Measurements from ENCODE around the gene UBL7. TPM values are rescaled to one million over a fixed set of nuclear protein-coding genes. Genes with fewer than 3 reads are reported as not detected.

Gene UBL7
- total RNA-seq, 1 experiment from 2014 or later, result 39.8 TPM

DNA sequence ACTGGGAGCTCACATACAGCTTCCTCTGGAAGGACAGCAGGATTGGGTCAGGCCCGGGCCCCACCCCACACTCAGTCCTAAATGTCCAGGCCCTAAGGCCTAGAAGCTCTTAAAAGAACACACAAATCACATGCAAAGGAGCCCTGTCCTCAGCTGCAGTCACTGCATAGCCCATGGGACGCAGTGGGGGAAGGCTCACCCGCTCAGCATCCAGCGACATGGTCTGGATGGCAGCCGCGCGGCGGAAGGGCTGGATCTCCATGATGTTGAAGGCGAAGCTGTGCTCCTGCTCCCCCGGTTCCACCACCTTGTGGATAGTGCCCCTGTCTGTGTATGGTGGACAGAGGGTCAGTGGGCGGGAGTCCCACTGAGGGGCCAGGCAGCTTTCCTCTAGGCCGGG, 49.3 kb downstream of the UBL7 start:
- DNase-seq (ENCODE audit: extremely low read depth, low read depth), result no peak

DNA sequence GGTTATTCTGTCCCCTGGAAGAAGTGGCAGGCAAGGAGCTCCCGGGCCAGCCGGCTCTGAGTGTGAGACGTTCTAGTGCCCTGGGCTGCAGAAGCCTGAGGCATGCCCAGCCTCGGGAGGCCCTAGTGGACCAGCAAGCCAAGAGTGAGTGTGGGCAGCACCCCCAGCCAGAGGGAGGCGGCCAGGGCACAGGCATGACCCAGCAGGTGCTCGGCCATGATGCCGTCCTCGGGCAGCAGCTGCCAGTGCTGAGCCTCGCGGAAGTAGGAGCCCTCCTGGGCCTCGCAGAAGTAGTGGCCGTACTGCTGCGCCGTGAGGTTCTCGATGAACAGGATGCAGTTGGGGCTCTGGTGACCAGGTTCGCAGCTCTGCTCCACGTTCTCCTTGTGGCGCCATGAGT, 50.5 kb downstream of the UBL7 start:
- no peak for DNase-seq (ENCODE audit: extremely low read depth, low read depth)

DNA sequence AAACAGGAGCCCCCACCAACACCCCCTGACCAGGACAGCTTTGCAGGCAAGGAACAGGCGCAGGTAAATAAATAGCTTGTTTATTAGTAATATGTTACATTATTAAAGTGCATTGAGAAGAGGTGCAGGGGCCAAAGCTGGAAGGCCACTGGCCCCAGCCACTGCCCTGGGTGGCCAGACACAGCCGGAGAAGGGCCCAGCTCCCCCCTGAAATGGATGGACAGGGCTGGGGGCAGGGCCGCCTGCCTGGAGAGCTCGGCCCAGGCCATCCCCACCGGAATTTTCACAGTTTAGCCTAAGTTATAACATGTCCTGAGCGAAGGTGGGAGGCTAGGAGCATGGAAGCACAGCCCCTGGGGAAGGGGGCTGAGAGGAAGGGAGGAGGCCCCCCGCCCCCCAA, 51.7 kb downstream of the UBL7 start:
- DNase-seq (ENCODE audit: extremely low read depth, low read depth), result no peak

- DNase-seq (ENCODE audit: extremely low read depth, low read depth), result no peak
These were observed 52.1 kb downstream of the UBL7 start for GRCh38 chr15:74408815-74409214.

DNA sequence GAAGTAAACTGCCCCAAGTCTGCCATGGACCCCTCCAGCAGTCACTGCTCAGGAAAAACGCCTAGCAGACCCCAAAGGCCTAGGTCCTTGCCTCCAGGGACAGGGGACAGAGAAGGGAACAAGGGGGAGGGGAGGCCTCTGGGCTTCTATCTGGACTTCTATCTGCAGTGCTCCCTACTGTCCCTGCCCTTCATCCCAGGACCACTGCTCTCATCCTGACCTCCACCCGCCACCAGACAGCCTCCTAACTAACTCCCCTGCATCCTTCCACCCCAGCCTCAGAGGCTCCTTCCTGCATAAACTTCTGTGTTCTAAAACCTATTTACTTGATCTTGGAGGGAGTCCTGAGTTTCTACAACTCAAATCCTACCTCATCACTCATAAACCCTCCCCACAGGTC, 52.6 kb downstream of the UBL7 start:
- no peak for DNase-seq (ENCODE audit: extremely low read depth, low read depth)

DNA sequence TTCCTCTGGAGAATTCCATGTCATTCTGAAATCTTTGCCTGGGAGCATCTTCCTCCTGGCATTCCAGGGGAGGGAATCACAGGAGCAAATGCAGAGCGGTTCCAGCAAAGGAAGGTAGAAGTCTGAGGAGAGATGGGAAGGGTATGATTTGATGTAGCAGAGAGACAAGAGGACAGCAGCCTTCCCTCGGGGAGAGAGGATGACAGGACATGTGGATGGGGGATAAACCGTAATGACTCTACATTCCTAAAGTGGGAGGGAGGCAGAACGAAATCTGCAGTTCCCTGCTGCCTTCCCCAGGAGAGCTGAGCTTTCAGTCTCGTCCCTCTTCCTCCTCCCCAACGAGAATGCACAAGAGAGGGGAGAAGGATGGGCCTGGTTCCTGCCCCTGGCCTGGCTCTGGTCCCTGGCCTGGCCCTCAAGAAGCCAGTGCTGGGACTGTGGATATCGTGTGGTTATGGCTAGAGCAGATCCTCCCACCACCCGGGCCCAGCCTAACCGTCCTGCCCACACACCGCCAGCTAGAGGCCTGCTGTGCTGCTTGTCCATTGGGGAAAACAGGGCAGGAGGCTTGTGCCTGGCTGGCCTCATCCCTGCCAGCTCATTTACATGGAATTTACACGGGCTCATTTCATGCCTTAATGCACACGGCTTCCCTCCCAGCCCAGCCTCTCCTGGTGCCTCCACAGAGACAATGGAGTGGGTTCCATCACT, 53.8 kb downstream of the UBL7 start:
- DNase-seq (ENCODE audit: extremely low read depth, low read depth), result no peak

GRCh38 chr15:74406517-74406916, 54.4 kb downstream of the UBL7 start:
- no peak for DNase-seq (ENCODE audit: extremely low read depth, low read depth)

- no peak for DNase-seq (ENCODE audit: extremely low read depth, low read depth)
These were observed 55.1 kb downstream of the UBL7 start for GRCh38 chr15:74405823-74406222.

DNA sequence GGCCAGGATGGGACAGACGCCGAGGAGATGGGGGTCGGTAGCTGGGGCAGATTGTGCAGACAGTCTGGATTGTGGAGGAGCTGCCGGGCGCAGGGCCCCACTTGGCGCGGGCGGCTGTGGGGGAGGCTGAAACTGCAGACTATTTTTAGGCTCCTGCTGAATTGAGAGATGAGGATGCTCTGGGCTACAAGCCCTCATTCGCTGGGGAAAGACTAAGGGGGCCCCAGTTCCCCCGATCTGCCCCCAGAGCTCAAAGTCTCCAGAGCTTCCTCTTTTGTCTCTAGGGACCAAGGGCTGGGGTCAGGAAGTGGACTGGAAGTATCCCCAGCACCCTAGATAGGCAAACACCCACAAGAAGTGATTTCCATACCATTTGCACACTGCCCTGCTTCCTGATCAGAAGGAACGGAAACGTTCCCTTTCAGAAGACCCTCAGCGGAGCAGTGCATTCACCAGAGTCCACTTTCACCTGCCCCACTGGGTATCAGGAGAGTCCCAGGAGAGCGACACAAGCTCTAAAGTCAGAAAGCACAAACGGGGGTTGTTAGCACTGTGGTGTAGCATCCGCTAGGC, 56.9 kb downstream of the UBL7 start:
- no peak for DNase-seq (ENCODE audit: extremely low read depth, low read depth)

DNA sequence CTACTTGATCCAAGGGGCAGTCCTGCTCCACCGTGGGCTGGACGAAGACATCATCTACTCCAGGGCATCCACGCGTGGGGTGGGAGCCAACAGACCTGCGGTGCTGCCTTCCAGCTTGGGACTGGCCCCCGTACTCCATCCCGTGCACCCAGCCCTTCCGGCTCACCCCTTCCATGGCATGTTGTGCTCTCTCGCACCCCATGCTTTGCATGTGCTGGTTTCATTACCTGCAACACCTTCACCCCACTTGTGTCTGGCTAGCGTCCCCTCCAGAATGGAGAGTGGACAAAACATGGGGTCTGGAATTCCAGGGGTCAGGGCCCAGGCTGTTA, 57.4 kb downstream of the UBL7 start:
- no peak for DNase-seq (ENCODE audit: extremely low read depth, low read depth)

GRCh38 chr15:74402873-74403587, 57.9 kb downstream of the UBL7 start:
- no peak for DNase-seq (ENCODE audit: extremely low read depth, low read depth)

DNA sequence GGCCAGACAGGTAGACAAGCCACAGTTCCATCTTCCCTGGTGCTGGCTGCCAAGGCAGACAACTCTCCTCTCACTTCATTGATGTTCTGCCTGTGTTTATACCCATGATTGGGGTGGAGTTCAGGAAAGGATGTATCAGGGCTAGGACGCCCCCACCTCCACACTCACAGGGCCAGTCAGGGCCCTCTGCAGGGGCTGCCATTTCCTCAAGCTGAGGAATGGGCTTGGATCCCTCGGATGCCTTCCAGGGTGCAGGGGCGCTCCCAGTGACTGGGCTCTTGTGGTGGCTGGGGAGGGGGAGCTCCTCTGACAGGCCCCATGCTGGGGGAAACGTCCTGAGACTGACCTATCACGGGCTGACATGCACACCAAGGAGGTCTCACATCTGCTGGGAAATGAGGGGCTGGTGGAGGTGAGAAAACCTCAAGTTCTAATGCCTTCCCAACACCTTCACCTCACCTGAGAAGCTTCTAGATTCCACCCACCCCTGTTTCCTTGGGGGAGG, 58.6 kb downstream of the UBL7 start:
- DNase-seq (ENCODE audit: extremely low read depth, low read depth), result no peak

DNA sequence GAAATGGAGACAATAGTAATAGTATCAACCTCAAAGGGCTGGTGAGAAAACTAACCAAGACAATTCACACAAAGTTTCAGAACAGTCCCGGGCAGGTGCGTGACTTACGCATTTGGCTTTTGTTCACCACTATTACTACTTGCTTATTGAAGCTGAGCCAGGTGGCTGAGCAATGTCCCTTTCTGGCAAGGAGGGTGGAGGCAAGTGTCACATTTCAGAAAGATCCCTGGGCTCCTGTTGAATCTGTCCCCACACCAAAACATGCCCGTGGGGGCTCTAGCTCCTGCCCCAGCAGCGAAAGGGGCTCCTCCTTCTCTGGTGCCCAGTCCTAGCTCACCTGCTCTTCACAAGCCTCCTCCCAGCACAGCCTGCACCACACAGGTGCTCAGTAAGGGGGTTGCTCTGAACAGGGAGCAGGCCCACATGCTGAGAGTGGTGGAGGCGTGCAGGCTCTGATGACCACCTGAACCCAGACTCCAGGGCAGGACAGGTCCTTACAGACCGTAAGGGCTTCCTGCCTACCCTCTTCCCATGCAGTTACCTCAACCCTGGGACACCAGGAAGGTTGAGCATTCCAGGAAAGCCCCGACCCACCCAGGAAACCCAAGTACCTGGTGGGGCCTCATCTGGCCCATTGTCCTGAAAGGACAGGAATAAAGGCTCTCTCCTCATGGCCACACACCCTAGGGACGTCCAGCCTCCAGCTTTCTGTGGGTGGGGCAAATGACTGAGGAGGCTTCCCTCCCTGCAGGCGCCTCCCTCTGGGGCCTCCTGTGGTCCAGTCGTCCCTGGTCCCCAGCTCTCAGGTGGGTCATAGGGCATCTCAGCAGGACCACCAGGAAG, 59.8 kb downstream of the UBL7 start:
- DNase-seq (ENCODE audit: extremely low read depth, low read depth), result no peak

DNA sequence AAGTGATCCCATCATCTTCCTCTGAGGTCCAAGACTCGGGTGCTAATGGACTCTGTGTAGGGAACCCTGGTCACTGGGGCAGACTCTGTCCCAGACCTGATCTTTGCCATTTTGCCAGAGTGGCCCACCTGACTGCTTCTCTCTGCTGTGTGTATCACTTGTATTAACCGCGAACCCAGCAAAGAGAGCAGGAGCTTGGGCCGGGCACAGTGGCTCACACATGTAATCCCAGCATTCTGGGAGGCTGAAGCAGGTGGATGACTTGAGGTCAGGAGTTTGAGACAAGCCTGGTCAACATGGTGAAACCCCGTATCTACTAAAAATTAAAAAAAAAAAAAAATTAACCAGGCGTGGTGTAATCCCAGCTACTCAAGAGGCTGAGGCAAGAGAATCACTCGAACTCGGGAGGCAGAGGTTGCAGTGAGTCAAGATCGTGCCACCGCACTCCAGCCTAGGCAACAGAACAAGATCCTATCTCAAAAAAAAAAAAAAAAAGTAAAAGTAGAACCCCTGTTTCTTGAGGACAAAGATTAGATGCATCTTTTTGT, 60.6 kb downstream of the UBL7 start:
- DNase-seq (ENCODE audit: extremely low read depth, low read depth), result no peak

- no peak for DNase-seq (ENCODE audit: extremely low read depth, low read depth)
These were observed 61.2 kb downstream of the UBL7 start for GRCh38 chr15:74399511-74400312.

- no peak for DNase-seq (ENCODE audit: extremely low read depth, low read depth)
These were observed 61.9 kb downstream of the UBL7 start for GRCh38 chr15:74399100-74399499.

- no peak for DNase-seq (ENCODE audit: extremely low read depth, low read depth)
These were observed 62.8 kb downstream of the UBL7 start for GRCh38 chr15:74398183-74398582.

DNA sequence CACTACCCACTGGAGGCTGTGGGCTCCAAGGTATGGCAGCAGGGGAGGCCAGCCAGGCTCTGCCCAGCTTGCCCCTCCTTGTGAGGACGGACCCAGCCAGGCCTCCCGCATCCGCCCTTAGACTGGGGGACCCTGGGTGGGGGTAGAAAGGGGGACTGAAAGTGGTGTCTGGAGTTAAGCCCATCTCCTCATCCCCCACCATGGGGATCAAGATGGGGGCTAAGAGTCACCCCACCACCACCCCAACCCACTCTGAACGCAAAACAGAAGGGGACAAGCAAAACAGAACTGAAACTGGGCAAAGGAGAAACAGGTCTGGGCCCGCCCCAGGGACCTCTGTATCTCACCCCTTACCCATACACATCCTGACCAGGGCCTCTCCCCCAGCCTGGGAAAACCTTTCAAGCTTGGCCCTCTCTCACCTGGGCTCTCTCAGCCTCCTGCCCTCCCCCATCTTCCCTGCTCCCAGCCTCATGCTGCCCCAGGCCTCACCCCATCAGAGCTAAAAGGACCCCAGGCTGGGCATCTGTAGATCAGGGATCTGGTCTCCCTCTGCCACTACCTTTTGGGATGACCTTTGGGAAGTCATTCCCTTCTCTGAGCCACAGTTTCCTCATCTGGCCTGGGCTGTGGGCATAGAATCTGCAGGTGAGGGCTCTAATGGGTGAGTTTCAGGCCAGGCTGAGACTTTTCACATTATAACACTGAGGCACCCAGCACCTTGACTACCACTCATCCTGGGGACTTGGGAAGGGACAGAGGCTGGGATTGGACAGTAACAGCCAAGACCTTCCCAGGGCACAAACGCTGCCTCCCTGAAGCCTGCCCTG, 63.5 kb downstream of the UBL7 start:
- DNase-seq (ENCODE audit: extremely low read depth, low read depth), result no peak

All from NCI-H460 (cell line).